HG02970 (cell line): ENCODE data around the gene GFAP.

Experiments used
- ATAC-seq: cut with Tn5 transposase; IDR thresholded peaks from one replicate; pipeline ENCODE4 v1.9.1; 2021; ENCODE audit warnings: mild to moderate bottlenecking, moderate library complexity, moderate number of reproducible peaks; ENCODE audit not compliant: unreplicated experiment, low FRiP score

Gene GFAP

GRCh38 chr17:44915862-44916780, 821 bp upstream of the GFAP start:
- no peak for ATAC-seq

- ATAC-seq = no peak
Measured at GRCh38 chr17:44914698-44915271, 515 bp downstream of the GFAP start.

GRCh38 chr17:44914148-44914547, 1.2 kb downstream of the GFAP start:
- ATAC-seq = no peak

- no peak for ATAC-seq
Measured at GRCh38 chr17:44913676-44914075, 1.6 kb downstream of the GFAP start.

- ATAC-seq = no peak
Measured at GRCh38 chr17:44912763-44913544, 2.3 kb downstream of the GFAP start.

- no peak for ATAC-seq
Measured at GRCh38 chr17:44911133-44912001, 3.9 kb downstream of the GFAP start.

GRCh38 chr17:44910231-44911106, 4.8 kb downstream of the GFAP start:
- no peak for ATAC-seq

GRCh38 chr17:44909681-44910144, 5.6 kb downstream of the GFAP start:
- no peak for ATAC-seq

GRCh38 chr17:44908761-44909326, 6.5 kb downstream of the GFAP start:
- ATAC-seq = no peak

GRCh38 chr17:44907729-44908470, 7.4 kb downstream of the GFAP start:
- ATAC-seq = no peak

GRCh38 chr17:44906763-44907728, 8.3 kb downstream of the GFAP start:
- ATAC-seq = no peak

- no peak for ATAC-seq
Measured at GRCh38 chr17:44906010-44906646, 9.2 kb downstream of the GFAP start.

- ATAC-seq = no peak
Measured at GRCh38 chr17:44905006-44906000, 10.0 kb downstream of the GFAP start.

GRCh38 chr17:44904001-44904984, 11.0 kb downstream of the GFAP start:
- ATAC-seq = no peak
